Right lobe of liver (tissue), 6 donors: Measurements from ENCODE around the gene PLXNB2. TPM values are rescaled to one million over a fixed set of nuclear protein-coding genes. Genes with fewer than 3 reads are reported as not detected.

Experiments used
- ATAC-seq, 4 donors: fragments of 200-7000 bp; cut with Tn5 transposase; one replicate each; pipeline ENCODE4 v1.9.1; 2020; ENCODE audit warnings: mild to moderate bottlenecking in 4 of 4, moderate library complexity in 4 of 4
- DNase-seq, 3 donors: peaks; one replicate each; pipeline ENCODE4 v3.0.0-alpha.2; 2020
- H3K27ac ChIP-seq, 3 donors: fragments of 200-600 bp; one replicate each; pipeline ENCODE4 v1.8.0; 2022
- H3K27me3 ChIP-seq, 2 donors: fragments of 200-600 bp; one replicate each; pipeline ENCODE4 v1.8.0; 2022
- H3K36me3 ChIP-seq, 4 donors: fragments of 200-600 bp; sonication (generic) in 1 of 4; one replicate each; pipeline versions ENCODE4 v1.5.1 to v1.8.0; 2017 to 2022; ENCODE audit warnings: control low read depth in 1 of 4
- H3K4me1 ChIP-seq, 4 donors: fragments of 200-600 bp; sonication (generic) in 1 of 4; one replicate each; pipeline versions ENCODE4 v1.5.1 to v1.8.0; 2017 to 2022; ENCODE audit warnings: control low read depth in 1 of 4
- H3K4me3 ChIP-seq, 3 donors: fragments of 200-600 bp; one replicate each; pipeline ENCODE4 v1.8.0; 2022
- H3K9me3 ChIP-seq, 4 donors: fragments of 200-600 bp; sonication (generic) in 1 of 4; one replicate each; pipeline versions ENCODE4 v1.5.1 to v1.8.0; 2017 to 2022; ENCODE audit warnings: control low read depth in 1 of 4
- CTCF ChIP-seq, 4 donors: fragments of 200-600 bp in 3 of 4; fragments of 450-650 bp in 1 of 4; IDR thresholded peaks; one replicate each; pipeline versions ENCODE4 v1.5.1 to v1.8.0; 2016 to 2022; ENCODE audit warnings: antibody characterized with exemption in 4 of 4, mild to moderate bottlenecking in 2 of 4
- POLR2A ChIP-seq: fragments of 450-650 bp; IDR thresholded peaks from one replicate; pipeline ENCODE4 v1.6.1; 2017; ENCODE audit warnings: antibody characterized with exemption, mild to moderate bottlenecking
- WGBS: methylation state at CpG from one replicate; pipeline ENCODE4 v1.1.6; 2018; ENCODE audit warnings: low coverage, low lambda C conversion rate; ENCODE audit not compliant: insufficient coverage; ENCODE audit errors: missing lambda C conversion rate; 5-methylcytosine and 5-hydroxymethylcytosine counted together
- intact Hi-C, 2 donors: fragments of 100-400 bp; cut with DNase I; formaldehyde crosslinking; loops; one replicate each; pipeline versions ENCODE4 v1.11.2 to v1.14.1; 2022
- total RNA-seq, 6 experiments: library from RNA; depleted of rRNA in 2 of 6; stranded (reverse); fragments of >200 nt in 2 of 6; fragmentation: NEBNext Ultra II Directional in 3 of 6; extraction: Animal tissue kit (Norgen Biotek cat#: 25700) in 3 of 6; gene quantifications; one replicate each; pipeline versions ENCODE4 v1.1.0 to v1.2.4, GENCODE V29; 2016 to 2023
- donor health status: DM: no; HTN: yes; CAD: no.
- donor health status: DM: no; HTN: no; CAD: no.
- donor health status: DM: no; HTN: no; CAD: no.
- donor health status: DM: no; HTN: yes; CAD: no.
- donor health status: DM: no; HTN: yes; CAD: no.

Gene PLXNB2
- total RNA-seq, 6 experiments from 2014 or later, result 154 to 181 (median 161) TPM

DNA sequence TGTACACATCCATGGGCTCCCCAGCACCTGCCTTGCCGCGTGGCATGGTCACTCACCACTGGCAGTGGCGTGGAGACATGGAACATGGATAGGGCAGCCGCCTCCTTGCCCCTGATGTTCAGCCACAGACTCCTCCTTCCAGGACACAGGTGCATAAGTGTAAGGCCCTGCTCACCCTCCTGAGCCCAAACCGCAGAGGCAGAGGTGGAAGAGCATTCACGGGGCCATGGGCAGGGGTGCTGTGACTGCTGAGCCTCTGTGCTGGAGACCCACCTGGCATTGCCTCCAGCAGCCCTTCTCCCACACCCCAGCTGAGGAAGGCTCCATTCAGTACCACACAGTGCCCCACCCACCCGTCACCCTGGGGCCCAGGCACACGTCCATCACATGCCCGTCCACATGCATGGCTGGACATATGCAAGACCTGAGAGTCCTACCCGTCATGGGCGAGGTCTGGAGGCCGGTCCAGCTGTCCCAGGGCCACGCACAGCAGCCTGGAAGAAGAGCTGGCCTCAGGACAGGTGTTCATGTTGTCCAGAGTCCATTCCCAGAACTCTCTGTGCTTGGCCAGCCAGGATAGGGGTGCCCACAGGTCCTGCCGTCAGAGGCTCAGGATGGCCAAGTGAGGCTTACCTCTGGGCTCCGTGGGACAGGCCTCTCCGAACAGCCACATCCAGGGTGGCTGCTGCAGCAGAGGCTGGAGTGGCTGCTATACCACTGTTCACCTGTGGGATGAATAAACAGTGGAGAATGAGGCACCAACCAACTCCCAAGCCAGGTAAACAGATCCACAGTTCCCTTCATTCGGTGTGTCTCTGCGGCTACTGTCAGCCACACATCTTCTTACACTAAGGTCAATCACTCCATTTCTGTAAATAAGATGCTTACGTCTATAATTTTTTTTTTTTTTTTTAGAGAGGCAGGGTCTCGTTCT, 60.9 kb downstream of the PLXNB2 start:
- no peak for ATAC-seq
- Histone ChIP-seq H3K4me1 (peaks cover 0 to 47% (median 22%) of the 10 kb centered on the region in 4 donors), H3K27me3 (no peaks in the 10 kb centered on the region), H3K27ac (no peak overlapping the region), H3K36me3 (no peaks in the 10 kb centered on the region), H3K9me3 (no peaks in the 10 kb centered on the region), H3K4me3 (no peak overlapping the region)
- intact Hi-C loops, result loop anchor here in 1 of 2 donors (10.0 kb wide), 1 partner anchor 238 kb away; the partner anchor contains the start of genes ADM2 and MIOX
- DNase-seq, result no peak
- 50% methylated on average over 7 of the region's 20 CpGs for WGBS
- TF ChIP-seq CTCF (IDR thresholded peaks at IDR 0.05) (peak in 1 of 4 donors; percentile 5), POLR2A (no peak)

- WGBS, result 6% methylated on average over 2 of the region's 53 CpGs
- no peaks in the 10 kb centered on the region for H3K9me3 ChIP-seq
- peak overlapping the region; percentile 71 to 97 (median 79) for H3K4me3 ChIP-seq
- peak; percentile 28 to 56 (median 50) for ATAC-seq
- H3K27me3 ChIP-seq, result no peaks in the 10 kb centered on the region
- H3K4me1 ChIP-seq, result peaks cover 0 to 50% (median 23%) of the 10 kb centered on the region in 4 donors
- H3K36me3 ChIP-seq, result peaks cover 0 to under 1% (median 0%) of the 10 kb centered on the region in 4 donors
- H3K27ac ChIP-seq, result peak overlapping the region; percentile 52 to 83 (median 66)
- DNase-seq, result no peak
- intact Hi-C loops, result loop anchor here in 1 of 2 donors (10.0 kb wide), 1 partner anchor 239 kb away; the partner anchor contains the start of genes ADM2 and MIOX
- TF ChIP-seq CTCF (IDR thresholded peaks at IDR 0.05) (no peak), POLR2A (no peak)
Observed at GRCh38 chr22:50245214-50246072, 62.0 kb downstream of the PLXNB2 start.

GRCh38 chr22:50244420-50245213, 62.8 kb downstream of the PLXNB2 start, which contains the start of gene TUBGCP6:
TUBGCP6 (minus strand) TSS chr22:50245023; CDS start chr22:50244459, 564 bp downstream.
- WGBS, result 0% methylated on average over 21 of the region's 76 CpGs
- peaks cover 0 to 5% (median 0%) of the 10 kb centered on the region in 4 donors for H3K36me3 ChIP-seq
- H3K27me3 ChIP-seq, result no peaks in the 10 kb centered on the region
- TF ChIP-seq POLR2A (peak; percentile 65), CTCF (IDR thresholded peaks at IDR 0.05) (peak in 2 of 4 donors; percentile 14 to 31)
- peak; percentile 96 to 97 (median 96) for DNase-seq
- intact Hi-C loops, result loop anchor here in 1 of 2 donors (10.0 kb wide), 1 partner anchor 240 kb away; the partner anchor contains the start of genes ADM2 and MIOX
- peak within 1 kb of the TSS; percentile 52 to 83 (median 66) for H3K27ac ChIP-seq
- peak within 1 kb of the TSS; percentile 71 to 97 (median 79) for H3K4me3 ChIP-seq
- H3K4me1 ChIP-seq, result peaks cover 0 to 42% (median 19%) of the 10 kb centered on the region in 4 donors
- peak; percentile 82 to 90 (median 86) for ATAC-seq
- no peaks in the 10 kb centered on the region for H3K9me3 ChIP-seq
